HFFc6 (cell line): Measurements from ENCODE around the gene ARHGAP21. TPM values are rescaled to one million over a fixed set of nuclear protein-coding genes. Genes with fewer than 3 reads are reported as not detected.
A peak's percentile ranks its signal among the peaks of the same experiment; 100 is the strongest.

ENCODE experiments used
- DNase-seq: peaks from one replicate; pipeline ENCODE4 v3.0.0-alpha.2; 2018
- H3K27ac Mint-ChIP-seq: 2 replicates; pipeline ENCODE4 v1.8.0; 2020; ENCODE audit warnings: mild to moderate bottlenecking, mixed read lengths
- H3K27me3 Mint-ChIP-seq: 2 replicates; pipeline ENCODE4 v1.8.0; 2021; ENCODE audit warnings: mild to moderate bottlenecking, moderate library complexity, mixed read lengths; ENCODE audit not compliant: insufficient read depth
- H3K36me3 Mint-ChIP-seq: 2 replicates; pipeline ENCODE4 v1.8.0; 2021; ENCODE audit warnings: low read depth, mixed read lengths
- H3K4me1 Mint-ChIP-seq: 2 replicates; pipeline ENCODE4 v1.8.0; 2020; ENCODE audit warnings: low read depth, mixed read lengths
- H3K4me3 Mint-ChIP-seq: 2 replicates; pipeline ENCODE4 v1.8.0; 2020; ENCODE audit warnings: mild to moderate bottlenecking, moderate library complexity, mixed read lengths
- H3K9me3 Mint-ChIP-seq: 2 replicates; pipeline ENCODE4 v1.8.0; 2020; ENCODE audit warnings: mild to moderate bottlenecking, mixed read lengths
- CTCF ChIP-seq: fragments of 200-600 bp; sonication (generic); IDR thresholded peaks from 2 replicates; pipeline ENCODE4 v1.5.0; 2021; ENCODE audit warnings: antibody characterized with exemption, mild to moderate bottlenecking
- total RNA-seq, 6 experiments: library from RNA; stranded (reverse); fragmentation: NEBNext Ultra II Directional; extraction: Animal tissue kit (Norgen Biotek cat#: 25700); gene quantifications; 2 replicates in 1 of 6; 3 replicates in 5 of 6; pipeline ENCODE4 v1.2.3, GENCODE V29; 2021

ARHGAP21 gene
- total RNA-seq, 6 experiments from 2014 or later, result 71.4 to 94.1 (median 82.1) TPM

GRCh38 chr10:24722131-24722675, 1.5 kb downstream of the ARHGAP21 start:
- Mint-ChIP-seq H3K36me3 (peaks cover 28% of the 10 kb centered on the region), H3K9me3 (no peaks in the 10 kb centered on the region), H3K27me3 (peaks cover 7% of the 10 kb centered on the region), H3K27ac (peak overlapping the region; percentile 91), H3K4me3 (no peak overlapping the region), H3K4me1 (peaks cover 9% of the 10 kb centered on the region)
- DNase-seq, result peak; percentile 9
- no peak for TF ChIP-seq CTCF

GRCh38 chr10:24721229-24722106, 2.2 kb downstream of the ARHGAP21 start:
- DNase-seq, result no peak
- no peak overlapping the region for H3K4me3 Mint-ChIP-seq

GRCh38 chr10:24720096-24720495, 3.6 kb downstream of the ARHGAP21 start:
- no peak overlapping the region for H3K27ac Mint-ChIP-seq
- no peak overlapping the region for H3K4me3 Mint-ChIP-seq
- peaks cover 28% of the 10 kb centered on the region for H3K36me3 Mint-ChIP-seq
- no peak for TF ChIP-seq CTCF
- peaks cover 8% of the 10 kb centered on the region for H3K4me1 Mint-ChIP-seq
- no peak for DNase-seq
- no peaks in the 10 kb centered on the region for H3K9me3 Mint-ChIP-seq
- H3K27me3 Mint-ChIP-seq, result peaks cover 7% of the 10 kb centered on the region

More at GRCh38 chr10:24721229-24722106, 2.2 kb downstream of the ARHGAP21 start:
- peaks cover 28% of the 10 kb centered on the region for H3K36me3 Mint-ChIP-seq
- H3K9me3 Mint-ChIP-seq, result no peaks in the 10 kb centered on the region
- H3K27me3 Mint-ChIP-seq, result peaks cover 7% of the 10 kb centered on the region
- H3K27ac Mint-ChIP-seq, result peak overlapping the region; percentile 91
- H3K4me1 Mint-ChIP-seq, result peaks cover 9% of the 10 kb centered on the region
- TF ChIP-seq CTCF, result no peak

GRCh38 chr10:24718031-24718855, 5.4 kb downstream of the ARHGAP21 start:
- H3K27ac Mint-ChIP-seq, result no peak overlapping the region
- no peak overlapping the region for H3K4me3 Mint-ChIP-seq
- peak; percentile 78 for DNase-seq
- peaks cover 3% of the 10 kb centered on the region; the same call in 1 of the 2 replicates for H3K27me3 Mint-ChIP-seq
- no peaks in the 10 kb centered on the region for H3K9me3 Mint-ChIP-seq
- TF ChIP-seq CTCF, result no peak
- H3K36me3 Mint-ChIP-seq, result peaks cover 28% of the 10 kb centered on the region
- H3K4me1 Mint-ChIP-seq, result peaks cover 18% of the 10 kb centered on the region

- Mint-ChIP-seq H3K27ac (no peak overlapping the region), H3K4me1 (peaks cover 34% of the 10 kb centered on the region), H3K27me3 (no peaks in the 10 kb centered on the region), H3K4me3 (no peak overlapping the region), H3K9me3 (no peaks in the 10 kb centered on the region), H3K36me3 (peaks cover 16% of the 10 kb centered on the region)
- TF ChIP-seq CTCF, result no peak
- no peak for DNase-seq
These were observed 7.4 kb downstream of the ARHGAP21 start for GRCh38 chr10:24716295-24716694.
